Dedifferentiated amniotic fluid mesenchymal stem cell (primary cell): Measurements from ENCODE around the gene CALCB.
"Not testable (repeated sequence)": the region's sequence is repeated elsewhere in the genome, so short reads cannot be mapped to it uniquely, and the experiment has no call there.

Source experiments
- DNase-seq: peaks from one replicate; pipeline ENCODE4 v3.0.0-alpha.2; 2016; ENCODE audit errors: extremely low spot score

CALCB gene, protein sequence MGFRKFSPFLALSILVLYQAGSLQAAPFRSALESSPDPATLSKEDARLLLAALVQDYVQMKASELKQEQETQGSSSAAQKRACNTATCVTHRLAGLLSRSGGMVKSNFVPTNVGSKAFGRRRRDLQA

DNA sequence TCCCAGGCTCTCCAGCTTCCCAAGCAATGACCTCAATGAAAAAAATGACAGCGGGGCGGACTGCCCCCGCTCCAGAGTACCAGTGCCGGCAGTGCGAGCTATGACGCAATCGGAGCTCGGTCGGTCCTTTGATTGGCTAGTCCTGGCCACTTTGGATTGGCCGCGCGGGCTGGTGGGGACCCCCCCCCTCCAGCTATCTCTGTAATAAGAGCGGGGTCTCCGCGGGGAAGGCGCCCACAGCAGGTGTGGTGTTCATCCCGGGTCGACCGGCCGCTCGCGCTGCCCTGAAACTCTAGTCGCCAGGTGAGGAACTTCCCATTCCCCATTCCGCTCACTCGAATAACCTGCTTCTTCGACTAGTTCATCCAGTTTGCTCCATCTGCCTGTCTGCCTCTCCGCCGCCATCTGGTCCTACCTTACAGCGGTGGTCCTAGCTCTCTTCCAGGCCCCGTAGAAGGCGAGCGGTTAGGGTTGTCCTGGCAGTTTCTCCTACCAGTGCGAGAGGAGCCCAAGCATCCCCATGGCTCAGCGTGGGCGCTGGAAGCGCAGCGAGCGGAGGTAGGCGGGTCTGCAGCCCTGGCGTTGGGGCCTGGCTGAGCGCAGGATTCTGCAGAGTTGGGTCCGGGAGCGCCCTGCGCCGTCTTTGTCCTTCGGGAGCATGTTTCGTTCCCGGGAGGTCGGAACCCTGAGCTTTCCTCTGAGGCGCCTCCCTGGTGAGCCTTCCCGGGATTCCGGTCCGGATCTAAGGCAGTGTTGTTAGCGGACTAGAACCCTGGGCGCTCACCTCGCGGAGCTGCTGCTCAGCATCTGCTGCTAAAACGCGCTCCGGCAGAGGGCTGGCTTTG lies at the start of gene CALCB:
Gene CALCB, plus strand, starts transcription at position 233 of the 845 bp plus-strand sequence. CDS start 1,126 bp downstream, outside the sequence.
- DNase-seq: no peak

DNA sequence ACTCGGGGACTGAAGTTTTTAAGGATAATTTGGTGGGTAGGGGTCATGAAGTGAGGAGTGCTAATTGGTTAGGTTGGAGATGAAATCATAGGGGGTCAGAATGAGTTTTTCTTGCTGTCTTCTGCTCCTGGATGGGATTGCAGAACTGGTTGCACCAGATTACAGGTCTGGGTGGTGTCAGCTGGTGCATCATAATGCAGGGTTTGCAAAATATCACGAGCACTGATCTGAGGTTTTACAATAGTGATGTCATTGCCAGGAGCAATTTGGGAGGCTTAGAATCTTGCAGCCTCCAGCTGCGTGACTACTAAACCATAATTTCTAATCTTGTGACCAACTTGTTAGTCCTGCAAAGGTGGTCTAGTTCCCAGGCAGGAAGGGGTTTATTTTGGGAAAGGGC lies 46.4 kb upstream of the CALCB start:
- no peak for DNase-seq

DNA sequence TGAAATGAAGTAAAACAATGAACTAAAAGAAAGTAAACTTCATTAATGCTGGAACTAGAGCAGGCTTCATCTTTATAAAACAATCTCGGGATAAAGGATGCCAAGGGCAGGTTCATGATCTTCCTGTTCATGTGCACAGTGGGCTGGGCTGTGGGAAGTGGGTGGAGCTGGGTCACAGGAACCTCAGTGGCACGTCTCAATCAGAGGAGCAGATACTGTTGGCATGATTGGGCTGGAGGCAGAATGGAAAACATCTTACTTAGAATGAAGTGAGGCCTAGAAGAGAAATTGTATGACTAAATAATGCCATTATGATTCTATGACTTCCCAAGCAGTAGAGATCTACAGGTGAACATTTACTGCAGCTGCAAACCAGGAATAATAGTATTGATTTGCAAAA lies 45.4 kb upstream of the CALCB start:
- no peak for DNase-seq

DNA sequence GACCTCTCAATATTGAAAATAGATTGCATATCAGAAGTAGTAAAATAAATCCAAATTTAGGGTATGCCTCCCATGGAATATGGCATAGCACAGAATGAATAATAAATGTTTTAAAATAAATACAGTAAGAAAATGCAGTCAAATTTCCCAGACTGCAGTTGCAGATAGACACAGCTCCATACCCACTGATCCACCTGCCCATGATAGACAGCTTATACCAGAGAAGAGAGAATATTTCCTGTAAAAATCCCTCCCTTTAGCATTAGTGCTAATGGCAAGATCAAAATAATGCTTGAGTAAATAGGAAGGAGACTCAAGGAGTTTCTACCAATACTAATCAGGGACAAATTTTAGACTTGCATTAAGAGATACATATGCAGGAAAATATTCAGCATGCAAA lies 45.0 kb upstream of the CALCB start:
- no peak for DNase-seq

DNA sequence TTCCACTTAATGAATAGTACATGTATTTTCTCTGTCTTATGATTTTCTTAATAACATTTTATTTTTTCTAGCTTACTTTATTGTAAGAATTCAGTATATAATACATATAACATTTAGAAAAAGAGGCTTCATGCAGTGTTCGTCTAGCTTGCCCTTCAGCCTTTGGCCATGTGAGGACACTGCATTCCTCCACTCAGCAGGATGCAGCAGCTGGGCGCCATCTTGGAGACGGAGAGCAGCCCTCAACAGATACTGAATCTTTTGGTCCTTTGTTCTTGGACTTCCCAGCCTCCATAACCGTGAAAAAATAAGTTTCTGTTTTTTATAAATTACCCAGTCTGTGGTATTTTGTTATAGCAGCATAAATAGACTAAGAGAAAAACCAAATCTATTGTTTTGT lies 41.4 kb upstream of the CALCB start:
- DNase-seq: not testable (repeated sequence)

DNA sequence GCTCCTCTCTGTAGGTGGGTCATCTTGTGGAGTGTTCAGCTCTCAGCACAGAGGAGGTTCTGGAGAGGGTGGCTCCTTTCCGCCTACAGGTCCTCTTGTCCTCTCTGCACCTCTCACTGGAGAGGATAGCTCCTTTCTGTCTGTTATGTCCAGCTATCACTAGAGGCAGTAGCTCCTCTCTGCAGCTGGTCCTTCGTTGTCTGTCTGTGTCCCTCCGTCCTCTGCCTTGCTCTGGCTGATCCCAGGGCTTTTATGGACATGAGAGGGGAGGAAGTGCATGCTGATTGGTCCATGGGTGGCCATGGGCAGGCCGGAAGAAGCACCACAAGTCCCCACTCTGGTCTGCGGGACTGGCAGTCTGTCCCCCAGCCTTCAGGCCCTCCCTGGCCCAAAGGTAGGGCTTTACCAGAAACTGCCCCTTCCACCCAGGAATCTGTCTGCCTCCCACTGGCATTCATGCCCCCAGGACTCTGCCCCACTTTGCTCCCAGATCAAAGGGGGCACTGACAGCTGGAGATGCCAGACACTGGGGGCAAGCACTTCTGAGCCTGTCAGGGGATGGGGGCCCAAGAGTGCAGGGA lies 38.6 kb upstream of the CALCB start:
- no peak for DNase-seq

DNA sequence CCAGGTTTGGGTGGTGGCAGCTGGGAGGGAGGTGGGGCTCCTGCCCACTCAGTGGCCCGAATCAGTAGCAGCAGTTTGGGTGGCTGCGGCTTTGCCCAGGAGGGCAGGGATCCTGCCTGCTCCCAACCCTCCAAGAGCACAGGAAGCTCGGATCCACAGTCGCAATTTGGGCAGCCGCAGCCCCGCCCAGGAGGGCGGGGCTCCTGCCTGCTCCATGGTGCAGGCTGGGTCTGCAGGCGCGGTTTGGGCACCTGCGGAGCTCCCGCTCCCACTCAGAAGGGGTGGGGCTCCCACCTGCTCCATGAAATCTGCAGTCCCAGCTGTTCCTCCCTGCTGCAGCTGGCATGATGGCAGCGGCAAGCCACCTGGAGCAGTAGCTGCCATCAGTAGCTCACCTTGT lies 38.1 kb upstream of the CALCB start:
- no peak for DNase-seq

- DNase-seq: no peak
Measured at GRCh38 chr11:15038963-15039362, 34.4 kb upstream of the CALCB start.

- DNase-seq: no peak
Measured at GRCh38 chr11:15045209-15045608, 28.2 kb upstream of the CALCB start.

- DNase-seq: no peak
Measured at GRCh38 chr11:15045891-15046290, 27.5 kb upstream of the CALCB start.

GRCh38 chr11:15046673-15047072 lies 26.7 kb upstream of the CALCB start:
- DNase-seq: not testable (repeated sequence)

GRCh38 chr11:15048616-15049015 lies 24.8 kb upstream of the CALCB start:
- no peak for DNase-seq

- no peak for DNase-seq
Measured at GRCh38 chr11:15053191-15053685, 20.2 kb upstream of the CALCB start.

DNA sequence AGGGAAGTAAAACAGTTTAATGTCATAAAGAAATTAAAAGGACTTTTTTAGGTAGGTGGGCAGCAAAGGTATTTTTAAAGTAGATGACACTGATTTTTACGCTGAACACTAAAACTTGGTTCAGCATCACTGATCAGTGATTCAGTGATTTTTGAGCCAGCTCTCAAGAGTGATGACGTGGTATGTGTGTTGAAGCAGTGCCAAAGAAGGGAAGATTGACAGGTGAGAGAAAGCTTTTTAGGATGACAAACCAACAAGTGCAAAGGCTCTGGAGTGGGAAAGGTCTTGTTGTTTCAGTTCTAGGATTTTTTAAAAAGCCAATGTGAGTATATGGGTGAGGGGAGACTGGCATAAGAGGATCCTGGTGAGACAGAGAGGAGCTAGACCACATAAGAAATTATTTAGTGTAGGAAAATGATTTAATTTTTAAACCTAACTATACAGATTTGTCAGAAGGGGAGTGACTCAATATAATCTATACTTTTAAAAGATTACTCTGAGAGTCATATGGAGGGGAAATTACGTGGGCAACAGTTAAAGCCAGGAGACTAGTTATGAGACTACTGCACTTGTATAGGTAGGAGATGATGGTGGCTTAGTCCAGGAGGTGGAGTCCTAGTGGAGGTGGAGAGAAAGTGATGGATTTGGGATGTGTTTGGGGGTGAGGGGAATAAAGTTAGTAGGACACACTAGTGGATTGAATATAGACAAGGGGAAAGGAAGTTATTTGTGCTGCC lies 17.6 kb upstream of the CALCB start:
- DNase-seq: no peak

DNA sequence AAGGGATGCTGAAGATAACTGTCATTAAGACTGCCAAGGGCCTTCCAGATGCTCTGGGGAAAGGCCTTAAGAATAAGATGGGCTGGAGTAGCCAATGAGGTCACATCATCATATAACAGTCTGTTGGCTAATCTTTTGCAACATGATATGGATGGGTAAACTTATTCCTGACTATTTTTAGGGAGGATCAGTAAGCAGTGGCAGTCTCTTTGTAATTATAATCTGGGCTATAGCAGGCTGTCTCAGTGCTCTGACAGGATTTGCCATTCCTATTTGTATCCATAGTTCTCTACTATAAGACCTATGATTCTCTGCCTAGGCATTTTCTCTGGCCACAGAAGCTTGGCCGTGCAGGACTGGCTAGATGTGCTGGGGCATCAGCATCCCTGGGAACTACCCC lies 16.1 kb upstream of the CALCB start:
- DNase-seq: no peak

DNA sequence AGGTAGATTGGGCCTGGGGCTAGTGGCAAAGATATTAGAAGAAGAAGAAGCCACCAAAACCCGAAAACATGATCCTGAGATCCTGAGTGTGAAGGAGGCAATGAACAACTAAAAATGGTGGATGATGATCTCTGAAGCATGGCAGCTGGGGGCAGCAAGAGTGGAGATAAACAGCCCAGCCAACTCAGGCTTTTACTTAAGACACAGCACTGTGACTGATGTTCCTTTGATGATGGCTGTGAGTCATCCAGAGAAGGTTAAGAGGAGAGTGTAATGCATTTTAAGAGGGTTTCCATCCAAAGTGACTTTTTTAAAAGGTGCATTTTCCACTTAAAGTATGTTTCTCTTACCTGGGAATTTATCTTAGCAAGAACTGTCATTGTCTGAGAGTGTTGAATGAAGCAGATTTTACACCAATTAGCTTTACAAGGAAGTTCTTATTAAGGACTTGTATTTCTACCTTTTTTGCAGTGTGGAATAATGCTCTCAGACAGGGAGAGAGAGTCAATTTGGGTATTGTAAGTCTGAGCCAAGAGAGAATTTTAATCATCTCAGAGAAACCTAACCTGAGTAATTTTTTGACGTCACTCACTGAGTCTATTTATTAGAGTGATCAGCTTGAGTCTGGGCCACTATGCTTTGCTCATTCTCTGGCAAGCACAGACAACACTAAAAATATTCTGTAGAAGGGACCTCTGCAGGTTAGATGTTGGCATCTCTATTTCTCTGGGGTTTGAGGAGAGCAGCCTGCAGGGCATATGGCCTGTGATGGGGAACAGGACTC lies 14.1 kb upstream of the CALCB start:
- no peak for DNase-seq

- DNase-seq: no peak
Measured at GRCh38 chr11:15062599-15062998, 10.8 kb upstream of the CALCB start.

DNA sequence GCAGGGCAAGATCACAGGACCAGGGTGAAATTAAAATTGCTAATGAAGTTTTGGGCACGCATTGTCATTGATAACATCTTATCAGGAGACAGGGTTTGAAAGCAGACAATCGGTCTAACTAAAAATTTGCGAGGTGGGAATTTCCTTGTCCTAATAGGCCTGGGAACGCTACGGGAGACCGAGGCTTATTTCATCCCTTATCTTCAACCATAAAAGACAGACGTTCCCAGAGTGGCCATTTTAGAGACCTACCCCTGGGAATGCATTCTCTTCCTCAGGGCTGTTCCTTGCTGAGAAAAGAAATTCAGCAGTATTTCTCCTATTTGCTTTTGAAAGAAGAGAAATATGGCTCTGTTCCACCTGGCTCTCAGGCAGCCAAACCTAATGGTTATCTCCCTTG lies 3.6 kb upstream of the CALCB start:
- DNase-seq: not testable (repeated sequence)

DNA sequence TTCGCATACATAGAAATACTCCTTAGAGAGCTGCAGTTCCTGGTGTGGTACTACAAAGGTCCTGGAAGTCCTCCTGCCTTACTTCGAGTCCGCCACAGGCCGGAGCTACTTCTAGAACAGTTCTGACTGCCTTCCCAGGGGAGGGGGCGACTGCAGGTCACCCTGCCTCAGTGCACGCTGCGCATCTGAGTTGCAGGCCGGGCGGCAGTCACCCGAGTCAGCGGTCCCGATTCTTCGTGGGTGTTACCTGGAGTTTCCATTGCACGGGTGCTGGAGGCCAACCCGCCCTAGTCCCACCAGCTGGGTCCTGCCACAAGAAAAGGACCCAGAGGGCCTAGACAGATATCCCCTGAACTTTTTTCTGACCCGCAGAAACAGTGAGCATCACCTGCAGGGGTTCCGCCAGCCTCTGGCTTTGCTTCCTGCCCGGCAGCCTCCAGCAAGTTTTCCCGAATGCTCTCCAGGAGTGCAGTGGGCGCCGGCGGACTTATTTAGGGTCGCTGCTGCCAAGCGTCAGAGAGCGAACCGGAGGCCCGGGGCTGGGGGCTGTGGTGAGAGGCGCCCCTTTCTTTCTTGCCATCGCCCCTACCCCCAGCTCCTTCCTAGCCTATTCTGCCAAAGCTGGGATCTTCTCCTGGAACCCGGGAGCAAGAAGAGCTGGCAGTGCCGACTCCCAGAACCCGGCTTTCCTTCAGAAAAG lies 1.7 kb upstream of the CALCB start:
- no peak for DNase-seq

DNA sequence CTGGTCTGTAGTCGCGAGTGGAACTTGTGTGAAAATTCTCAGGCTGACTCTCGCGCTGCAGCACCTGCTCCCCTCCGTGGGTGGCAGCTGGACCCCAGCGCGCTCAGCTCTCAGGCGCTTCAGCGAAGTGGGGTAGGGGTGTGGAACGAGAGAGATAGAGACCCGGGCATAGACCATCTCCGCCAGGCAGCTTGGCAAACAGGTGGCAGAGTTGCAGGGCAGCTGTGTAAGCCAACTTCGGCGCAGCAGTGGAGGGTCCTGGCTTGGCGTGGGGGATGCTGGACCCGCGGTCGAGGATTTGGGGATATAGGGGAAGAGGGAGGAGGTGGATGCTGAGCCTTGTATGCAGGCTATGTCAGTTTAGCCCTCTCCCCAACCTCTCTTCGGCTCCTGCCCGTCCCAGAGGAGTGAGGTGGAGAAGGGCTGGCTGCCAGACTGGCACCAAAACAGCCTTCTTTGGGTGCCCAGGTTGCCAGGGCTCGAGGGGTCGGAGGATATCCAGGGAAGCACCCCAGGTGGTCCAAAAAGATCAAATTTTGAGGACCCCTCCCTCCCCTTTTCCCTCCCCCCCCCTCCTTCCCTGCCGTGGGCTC lies 746 bp upstream of the CALCB start:
- no peak for DNase-seq
